ENCODE results near the gene TTC16.

DNA sequence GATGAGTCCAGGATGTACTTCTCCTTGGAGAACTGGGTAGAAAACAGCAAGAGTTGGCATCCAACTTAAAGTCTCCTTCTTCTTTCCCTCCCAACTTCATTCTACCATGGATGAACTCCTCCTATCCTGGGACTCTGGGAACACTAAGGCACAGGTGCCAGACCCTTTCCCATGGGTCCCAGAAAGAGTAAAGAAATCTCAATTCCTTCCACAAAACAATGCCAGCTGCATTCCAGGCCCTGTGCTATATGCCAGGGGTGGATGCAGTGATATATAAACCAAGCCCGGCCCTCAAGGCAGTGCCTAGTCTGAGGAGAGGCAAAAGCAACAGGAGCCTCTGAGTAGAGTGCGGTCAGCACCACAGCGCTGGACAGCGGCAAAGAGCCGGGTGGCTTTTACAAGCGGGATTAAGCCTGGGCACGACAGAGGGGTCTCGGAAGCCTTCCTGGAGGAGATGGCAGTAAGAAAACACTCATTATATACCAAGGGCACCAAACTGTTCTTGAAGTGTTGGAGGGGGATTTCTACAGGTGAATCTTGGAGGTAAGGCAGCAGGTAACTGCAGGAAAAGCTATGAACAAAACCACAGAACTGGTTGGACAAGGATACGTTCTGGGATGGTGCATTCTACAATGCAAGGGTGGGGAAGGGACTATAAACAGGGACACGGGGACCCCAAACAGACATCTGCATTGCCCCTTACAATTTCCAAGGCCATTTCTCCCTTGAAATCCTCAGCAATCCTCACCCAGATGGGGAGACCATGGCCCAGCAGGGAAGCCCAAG is 35.6 kb downstream of the TTC16 start:
- TF ChIP-seq, protein P1, sequence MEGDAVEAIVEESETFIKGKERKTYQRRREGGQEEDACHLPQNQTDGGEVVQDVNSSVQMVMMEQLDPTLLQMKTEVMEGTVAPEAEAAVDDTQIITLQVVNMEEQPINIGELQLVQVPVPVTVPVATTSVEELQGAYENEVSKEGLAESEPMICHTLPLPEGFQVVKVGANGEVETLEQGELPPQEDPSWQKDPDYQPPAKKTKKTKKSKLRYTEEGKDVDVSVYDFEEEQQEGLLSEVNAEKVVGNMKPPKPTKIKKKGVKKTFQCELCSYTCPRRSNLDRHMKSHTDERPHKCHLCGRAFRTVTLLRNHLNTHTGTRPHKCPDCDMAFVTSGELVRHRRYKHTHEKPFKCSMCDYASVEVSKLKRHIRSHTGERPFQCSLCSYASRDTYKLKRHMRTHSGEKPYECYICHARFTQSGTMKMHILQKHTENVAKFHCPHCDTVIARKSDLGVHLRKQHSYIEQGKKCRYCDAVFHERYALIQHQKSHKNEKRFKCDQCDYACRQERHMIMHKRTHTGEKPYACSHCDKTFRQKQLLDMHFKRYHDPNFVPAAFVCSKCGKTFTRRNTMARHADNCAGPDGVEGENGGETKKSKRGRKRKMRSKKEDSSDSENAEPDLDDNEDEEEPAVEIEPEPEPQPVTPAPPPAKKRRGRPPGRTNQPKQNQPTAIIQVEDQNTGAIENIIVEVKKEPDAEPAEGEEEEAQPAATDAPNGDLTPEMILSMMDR (IDR thresholded peaks at IDR 0.05): no peak
- TF ChIP-seq POLR2A (IDR thresholded peaks at IDR 0.05): no peak
